Measurements from ENCODE around the gene NACAD.
"Not testable (repeated sequence)": the region's sequence is repeated elsewhere in the genome, so short reads cannot be mapped to it uniquely, and the experiment has no call there.

The NACAD gene

GRCh38 chr7:45117582-45117981, 28.8 kb upstream of the NACAD start:
- no peak for DNase-seq (ENCODE audit: low spot score)

- no peak for DNase-seq (ENCODE audit: low spot score)
Observed at GRCh38 chr7:45116048-45116447, 27.3 kb upstream of the NACAD start.

- DNase-seq (ENCODE audit: low spot score), result no peak
Observed at GRCh38 chr7:45114926-45115325, 26.2 kb upstream of the NACAD start.

DNA sequence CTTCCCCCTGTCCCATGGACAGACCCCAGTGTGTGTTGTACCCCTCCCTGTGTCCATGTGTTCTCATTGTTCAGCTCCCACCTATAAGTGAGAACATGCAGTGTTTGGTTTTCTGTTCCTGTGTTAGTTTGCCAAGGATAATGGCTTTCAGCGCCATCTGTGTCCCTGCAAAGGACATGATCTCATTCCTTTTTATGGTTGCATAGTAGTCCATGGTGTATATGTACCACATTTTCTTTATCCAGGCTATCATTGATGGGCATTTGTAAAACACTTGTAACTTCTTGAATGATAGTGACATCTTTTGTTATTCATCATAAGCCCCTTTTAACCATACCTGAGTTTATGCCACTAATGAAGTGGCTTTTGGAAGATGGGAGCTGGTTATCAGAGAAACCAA, 25.5 kb upstream of the NACAD start:
- not testable (repeated sequence) for DNase-seq (ENCODE audit: low spot score)

DNA sequence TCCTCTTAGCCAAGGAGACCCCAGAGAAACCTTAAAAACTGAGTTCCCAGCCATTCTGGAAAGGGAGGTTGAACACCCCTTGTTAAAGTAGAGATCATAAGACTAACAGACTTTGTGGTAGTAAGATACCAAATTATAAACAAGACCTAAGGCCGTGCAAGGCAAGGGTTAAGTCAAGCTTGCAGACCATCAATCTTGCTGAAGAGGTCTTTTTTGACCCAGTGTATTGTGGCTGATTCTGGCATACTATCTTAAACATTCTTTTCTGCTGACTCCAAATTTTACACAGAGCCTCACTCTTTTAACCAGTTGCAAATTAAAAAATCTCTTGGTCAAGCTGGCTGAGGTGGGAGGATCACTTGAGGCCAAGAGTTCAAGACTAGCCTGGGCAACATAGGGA, 23.9 kb upstream of the NACAD start:
- no peak for DNase-seq (ENCODE audit: low spot score)

GRCh38 chr7:45111298-45112223, 22.8 kb upstream of the NACAD start, which contains the start of gene TBRG4:
TSS of gene TBRG4 (minus strand) at chr7:45111697. CDS start at chr7:45109237, 2,460 bp downstream.
- DNase-seq (ENCODE audit: low spot score), result peak; percentile 96

- DNase-seq (ENCODE audit: low spot score), result no peak
Observed at GRCh38 chr7:45108863-45109262, 20.1 kb upstream of the NACAD start.

DNA sequence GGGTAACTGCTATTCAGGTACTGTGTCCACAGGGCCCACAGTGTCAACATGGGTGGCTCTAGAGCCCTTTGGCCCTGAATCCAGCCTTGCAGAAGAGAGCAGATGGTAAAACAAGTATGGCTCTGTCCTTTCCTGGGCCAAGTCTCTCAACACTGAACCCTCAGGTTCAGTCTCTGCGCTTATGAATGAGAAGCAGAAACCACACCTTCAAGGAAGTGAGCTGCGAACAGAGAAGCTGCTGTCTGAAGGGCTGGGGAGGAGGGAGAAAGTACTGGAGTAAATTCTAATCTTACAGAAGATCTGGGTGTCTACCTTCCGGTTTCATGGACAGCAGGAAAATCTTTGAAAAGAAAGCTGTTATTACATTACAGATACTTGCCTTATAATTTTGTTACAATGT, 18.6 kb upstream of the NACAD start:
- no peak for DNase-seq (ENCODE audit: low spot score)

GRCh38 chr7:45106820-45107219, 18.1 kb upstream of the NACAD start:
- no peak for DNase-seq (ENCODE audit: low spot score)

GRCh38 chr7:45105588-45106188, 16.9 kb upstream of the NACAD start:
- DNase-seq (ENCODE audit: low spot score), result no peak

- DNase-seq (ENCODE audit: low spot score), result no peak
Observed at GRCh38 chr7:45104844-45105587, 16.2 kb upstream of the NACAD start.

DNA sequence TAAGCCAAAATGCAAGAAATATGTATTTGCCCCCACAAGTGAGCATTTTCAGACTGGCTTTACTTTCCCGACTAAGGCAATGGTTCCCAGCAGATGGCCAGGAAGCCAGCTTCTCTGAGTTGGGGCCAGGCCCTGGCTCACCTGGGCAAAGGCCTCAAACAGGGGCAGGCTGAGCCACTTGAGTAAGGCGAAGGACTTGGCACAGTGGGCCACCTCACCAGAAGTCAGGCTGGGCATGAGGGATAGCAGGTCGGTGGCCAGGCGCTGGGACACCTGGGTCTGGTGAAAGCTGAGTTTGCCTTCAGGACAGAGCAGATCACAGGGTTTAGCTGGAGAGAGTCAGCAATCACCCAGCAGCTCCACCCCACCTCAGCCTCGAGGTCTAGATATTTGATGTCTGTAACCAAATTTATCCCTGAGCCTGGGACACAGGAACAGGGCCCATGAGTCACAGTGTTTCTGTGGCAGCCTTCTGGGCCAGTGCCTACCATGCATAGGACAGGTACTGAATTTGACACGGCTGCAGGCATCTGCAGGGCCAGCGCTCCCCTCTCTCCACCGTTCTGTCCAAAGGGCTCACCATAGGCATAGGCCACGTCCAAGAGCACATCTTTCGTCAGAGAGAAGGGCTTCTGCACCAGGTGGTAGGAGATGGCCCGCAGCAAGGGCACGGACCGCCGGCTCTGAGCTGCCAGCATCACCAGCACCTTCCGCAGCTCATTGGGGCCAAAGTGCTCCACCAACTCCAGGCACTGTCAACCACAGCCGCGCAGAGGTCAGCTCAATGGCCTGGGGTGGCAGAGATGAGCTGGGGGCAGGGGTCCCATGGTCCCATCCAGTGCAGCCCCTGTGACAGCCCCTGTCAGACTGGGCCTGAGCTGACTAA, 15.4 kb upstream of the NACAD start:
- DNase-seq (ENCODE audit: low spot score), result no peak

GRCh38 chr7:45102785-45103712, 14.3 kb upstream of the NACAD start:
- DNase-seq (ENCODE audit: low spot score), result no peak

GRCh38 chr7:45101748-45102147, 13.0 kb upstream of the NACAD start:
- DNase-seq (ENCODE audit: low spot score), result no peak

DNA sequence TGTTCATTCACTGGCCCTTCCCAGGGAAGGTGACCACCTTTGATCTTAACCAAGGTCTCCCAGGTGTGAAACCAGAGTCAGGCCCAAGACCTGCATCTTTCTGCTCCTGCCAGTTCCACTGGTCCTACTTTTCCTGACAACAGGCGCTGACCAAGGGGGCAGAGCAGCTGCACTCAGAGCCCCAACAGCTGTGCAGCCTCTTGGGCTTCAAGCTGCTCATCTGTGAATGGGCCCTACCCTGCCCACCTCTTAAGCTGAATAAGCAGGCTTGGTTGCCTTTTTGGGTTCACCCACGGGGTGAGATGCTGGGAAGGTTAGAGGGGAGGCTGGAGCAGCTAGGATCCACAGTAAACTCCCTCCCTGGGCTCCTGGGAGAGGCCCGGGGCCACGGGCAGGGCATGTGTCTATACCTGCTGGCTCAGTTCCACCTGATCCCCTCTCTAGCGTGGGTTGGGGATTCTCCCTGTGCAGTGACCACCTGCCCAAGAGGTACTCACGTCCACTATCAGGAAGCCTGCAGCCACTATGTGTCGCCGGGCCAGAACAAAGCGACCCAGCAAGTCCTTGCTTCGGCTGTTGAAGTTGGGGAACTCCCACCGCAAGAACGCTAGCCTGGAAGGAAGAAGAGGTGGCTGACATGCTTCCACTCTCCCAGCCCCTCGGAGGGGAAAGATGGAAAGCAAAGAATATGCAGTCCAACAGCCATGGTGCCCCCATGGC, 12.2 kb upstream of the NACAD start:
- DNase-seq (ENCODE audit: low spot score), result no peak

- no peak for DNase-seq (ENCODE audit: low spot score)
Observed at GRCh38 chr7:45099891-45100760, 11.4 kb upstream of the NACAD start.

GRCh38 chr7:45098983-45099839, 10.4 kb upstream of the NACAD start:
- no peak for DNase-seq (ENCODE audit: low spot score)

GRCh38 chr7:45092931-45093235, 4.1 kb upstream of the NACAD start:
- DNase-seq (ENCODE audit: low spot score), result no peak

Data from SK-N-DZ (cell line).